HG03521 (cell line): ENCODE data around the gene EFEMP1.
"Not testable (repeated sequence)": the region's sequence is repeated elsewhere in the genome, so short reads cannot be mapped to it uniquely, and the experiment has no call there.

Source experiments
- ATAC-seq: cut with Tn5 transposase; IDR thresholded peaks from one replicate; pipeline ENCODE4 v1.9.1; 2021; ENCODE audit warnings: mild to moderate bottlenecking, moderate library complexity; ENCODE audit not compliant: unreplicated experiment

The EFEMP1 gene

DNA sequence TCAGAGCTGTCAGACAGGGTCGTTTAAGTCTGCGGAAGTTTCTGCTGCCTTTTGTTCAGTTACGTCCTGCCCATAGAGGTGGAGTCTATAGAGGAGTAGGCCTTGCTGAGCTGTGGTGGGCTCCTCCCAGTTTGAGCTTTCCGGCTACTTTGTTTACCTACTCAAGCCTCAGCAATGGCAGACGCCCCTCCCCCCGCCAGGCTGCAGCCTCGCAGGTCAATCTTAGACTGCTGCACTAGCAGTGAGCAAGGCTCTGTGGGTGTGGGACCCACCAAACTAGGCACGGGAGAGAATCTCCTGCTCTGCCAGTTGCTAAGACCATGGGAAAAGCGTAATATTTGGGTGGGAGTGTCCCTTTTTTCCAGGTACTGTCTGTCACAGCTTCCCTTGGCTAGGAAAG lies 86.5 kb downstream of the EFEMP1 start:
- ATAC-seq = no peak

DNA sequence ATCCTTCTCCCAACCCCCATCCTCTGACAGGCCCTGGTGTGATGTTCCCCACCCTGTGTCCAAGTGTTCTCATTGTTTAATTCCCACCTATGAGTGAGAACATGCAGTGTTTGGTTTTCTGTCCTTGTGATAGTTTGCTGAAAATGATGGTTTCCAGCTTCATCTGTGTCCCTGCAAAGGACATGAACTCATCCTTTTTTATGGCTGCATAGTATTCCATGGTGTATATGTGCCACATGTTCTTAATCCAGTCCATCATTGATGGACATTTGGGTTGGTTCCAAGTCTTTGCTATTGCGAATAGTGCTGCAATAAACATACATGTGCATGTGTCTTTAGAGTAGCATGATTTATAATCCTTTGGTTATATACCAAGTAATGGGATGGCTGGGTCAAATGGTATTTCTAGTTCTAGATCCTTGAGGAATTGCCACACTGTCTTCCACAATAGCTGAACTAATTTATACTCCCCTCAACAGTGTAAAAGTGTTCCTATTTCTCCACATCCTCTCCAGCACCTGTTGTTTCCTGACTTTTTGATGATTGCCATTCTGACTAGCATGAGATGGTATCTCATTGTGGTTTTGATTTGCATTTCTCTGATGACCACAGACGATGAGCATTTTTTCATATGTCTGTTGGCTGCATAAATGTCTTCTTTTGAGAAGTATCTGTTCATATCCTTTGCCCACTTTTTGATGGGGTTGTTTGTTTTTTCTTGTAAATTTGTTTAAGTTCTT lies 91.7 kb downstream of the EFEMP1 start:
- not testable (repeated sequence) for ATAC-seq

DNA sequence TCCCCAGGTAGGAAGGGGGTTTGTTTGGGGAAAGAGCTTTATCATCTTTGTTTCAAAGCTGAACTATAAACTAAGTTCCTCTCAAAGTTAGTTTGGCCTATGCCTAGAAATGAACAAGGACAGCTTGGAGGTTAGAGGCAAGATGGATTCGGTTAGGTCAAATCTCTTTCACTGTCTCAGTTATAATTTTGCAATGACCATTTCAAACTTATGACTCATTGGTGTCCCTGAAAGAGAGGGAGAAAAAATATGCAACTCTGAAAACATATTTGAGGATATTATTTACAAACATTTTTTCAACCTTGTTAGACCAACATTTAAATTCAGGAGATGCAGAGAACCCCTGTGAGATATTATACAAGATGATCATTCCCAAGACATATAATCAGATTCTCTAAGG lies 95.7 kb downstream of the EFEMP1 start:
- ATAC-seq = no peak

DNA sequence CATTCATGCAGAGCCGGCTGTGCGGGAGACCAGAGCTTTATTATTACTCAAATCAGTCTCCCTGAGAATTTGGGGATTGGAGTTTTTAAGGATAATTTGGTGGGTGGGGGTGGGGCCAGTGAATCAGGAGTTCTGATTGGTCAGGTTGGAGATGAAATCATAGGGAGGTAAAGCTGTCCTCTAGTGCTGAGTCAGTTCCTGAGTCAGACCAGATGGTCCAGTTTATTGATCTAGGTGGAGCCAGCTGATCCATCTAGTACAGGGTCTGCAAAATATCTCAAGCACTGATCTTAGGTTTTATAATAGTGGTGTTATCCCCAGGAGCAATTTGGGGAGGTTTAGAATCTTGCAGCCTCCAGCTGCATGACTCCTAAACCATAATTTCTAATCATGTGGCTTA lies 96.2 kb downstream of the EFEMP1 start:
- ATAC-seq = not testable (repeated sequence)

DNA sequence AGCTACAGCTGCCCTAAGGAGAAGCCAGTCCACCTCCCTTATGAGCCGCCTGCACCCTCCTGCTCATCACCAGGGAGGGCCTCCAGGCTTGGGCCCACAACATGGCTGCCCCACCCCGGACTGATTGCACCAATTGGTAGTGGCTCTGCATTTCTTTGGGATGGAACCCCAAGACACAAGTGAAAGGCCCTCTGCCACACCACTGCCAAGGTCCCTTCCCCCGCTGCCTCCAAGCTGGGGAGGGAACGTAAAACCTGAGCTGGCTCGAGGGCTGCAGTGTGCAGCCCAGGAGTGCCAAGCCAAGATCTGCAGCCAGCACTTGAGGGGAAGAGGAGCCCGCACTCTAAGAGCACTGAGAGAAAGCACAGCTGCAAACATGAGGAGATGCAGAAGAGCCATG lies 97.3 kb downstream of the EFEMP1 start:
- ATAC-seq = no peak

DNA sequence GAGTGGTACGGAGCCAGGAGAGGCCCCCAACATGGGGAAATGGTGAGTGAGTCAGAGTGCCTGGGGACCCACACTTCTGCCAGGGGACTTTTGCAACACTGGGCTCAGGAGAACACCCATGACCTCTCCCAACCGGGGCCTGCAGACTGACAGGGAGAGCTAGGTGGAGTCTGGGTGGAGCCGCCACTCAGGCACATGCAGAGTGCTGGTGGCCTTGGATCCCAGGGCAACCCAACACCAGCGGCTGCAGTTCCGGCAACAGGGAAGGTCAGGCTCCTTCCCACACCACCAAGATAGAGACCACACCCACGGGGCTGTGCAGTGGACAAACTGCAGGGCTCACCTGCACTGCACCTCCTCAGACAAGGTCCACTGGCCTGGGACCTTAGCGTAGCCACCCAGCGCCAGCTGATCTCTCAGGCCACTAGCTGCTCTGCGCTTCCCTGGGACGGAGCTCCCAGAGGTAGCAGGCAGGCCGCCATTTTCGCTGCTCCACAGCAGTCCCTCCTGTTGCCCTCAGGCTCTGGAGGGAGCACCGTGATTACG lies 99.0 kb downstream of the EFEMP1 start:
- ATAC-seq = no peak
